ENCODE data around the gene SHCBP1. TPM values are rescaled to one million over a fixed set of nuclear protein-coding genes. Genes with fewer than 3 reads are reported as not detected.

The SHCBP1 gene
- total and polyA plus RNA-seq, 10 of the 15 experiments (the other 5 are each of a cell fraction or from before 2014, with no cell fraction given), result 9.5 to 73.3 (median 30.2) TPM

GRCh38 chr16:46606231-46606630 is 14.9 kb downstream of the SHCBP1 start:
- no peak overlapping the region for H3K4me2 ChIP-seq (ENCODE audit: control insufficient read depth, insufficient read depth)
- RAD21 ChIA-PET (ENCODE audit: unreplicated experiment), result interaction anchor here (0.7 to 1.1 kb wide), 3 partner anchors 13 to 52 kb away, joined by 3 to 4 read pairs (median 4); no protein-coding TSS in a partner anchor
- no peak overlapping the region for H3K4me3 ChIP-seq
- no peak for TF ChIP-seq REST (IDR thresholded peaks at IDR 0.05; ENCODE audit: low read depth, low read length)
- no peak for TF ChIP-seq FOXM1 (IDR thresholded peaks at IDR 0.05; ENCODE audit: low read depth, low read length)
- TF ChIP-seq MYC (IDR thresholded peaks at IDR 0.05; ENCODE audit: insufficient read depth, insufficient read length, insufficient replicate concordance, low read length, severe bottlenecking), result no peak
- no peak for TF ChIP-seq NFIC (IDR thresholded peaks at IDR 0.05; ENCODE audit: low read depth, low read length)
- no peak for TF ChIP-seq MXI1 (IDR thresholded peaks at IDR 0.05; ENCODE audit: low read depth, low read length)
- no peak for TF ChIP-seq ZZZ3 (IDR thresholded peaks at IDR 0.05; ENCODE audit: control insufficient read depth, insufficient read length, low read depth)
- SMC1A ChIA-PET (ENCODE audit: uncharacterized antibody, unreplicated experiment), result interaction anchor here (1.1 to 2.2 kb wide), 2 partner anchors 46 to 51 kb away, joined by 3 to 13 read pairs; no protein-coding TSS in a partner anchor
- DNase-seq (ENCODE audit: low read depth, low spot score) (no peak), FAIRE-seq (no peak), ATAC-seq (no peak)
- H3K4me1 ChIP-seq (ENCODE audit: control insufficient read depth, insufficient read depth, low read length), result no peaks in the 10 kb centered on the region
- H3K27me3 ChIP-seq (replicated peaks in 1 of 2; ENCODE audit: control insufficient read depth in 2 of 2, insufficient read depth in 2 of 2, low read length in 1 of 2), result no peaks in the 10 kb centered on the region
- H3K27ac ChIP-seq (ENCODE audit: control insufficient read depth, insufficient read depth), result no peak overlapping the region
- H2AFZ ChIP-seq (ENCODE audit: control insufficient read depth, low read depth, low read length), result no peak overlapping the region
- BruUV-seq (replicated peaks), result no TSS peak
- intact Hi-C loops (cut with micrococcal nuclease; ENCODE audit: unreplicated experiment), result loop anchor here (5.0 kb wide), 1 partner anchor 54 kb away; no protein-coding TSS in a partner anchor
- no peaks in the 10 kb centered on the region for H3K9me3 ChIP-seq (replicated peaks; ENCODE audit: control insufficient read depth, insufficient read depth, low read length)
- CTCF ChIA-PET, result interaction anchor here (0.6 to 5.1 kb wide), 11 partner anchors 10 to 1662 kb away, joined by 3 to 47 read pairs (median 3); no protein-coding TSS in a partner anchor
- H3K79me2 ChIP-seq (ENCODE audit: control insufficient read depth, insufficient read depth, low read length), result no peaks in the 10 kb centered on the region; the same call in 1 of the 2 replicates
- H3K36me3 ChIP-seq (ENCODE audit: control insufficient read depth in 2 of 2, insufficient read depth in 2 of 2, low read length in 1 of 2), result peaks cover 12 to 38% of the 10 kb centered on the region in 2 experiments
- in situ Hi-C loops (cut with MboI), result no loop called here
- no peaks in the 10 kb centered on the region for H4K20me1 ChIP-seq (ENCODE audit: control insufficient read depth, insufficient read depth)
- 88% methylated on average over 5 of the region's 5 CpGs for WGBS (ENCODE audit: insufficient coverage, insufficient replicate concordance, low lambda C conversion rate, missing lambda C conversion rate)
- no peak overlapping the region for H3K9ac ChIP-seq (ENCODE audit: control insufficient read depth, insufficient read depth, low read length)
- POLR2A ChIA-PET, result interaction anchor here (0.8 kb wide), 1 partner anchor 15 kb away, joined by 4 read pairs; the partner anchor contains the start of gene SHCBP1
